Fibroblast of villous mesenchyme (primary cell): ENCODE data around the gene CASP4. TPM values are rescaled to one million over a fixed set of nuclear protein-coding genes. Genes with fewer than 3 reads are reported as not detected.

Experiments used
- DNase-seq: peaks from one replicate; pipeline ENCODE4 v3.0.0-alpha.2; 2010; ENCODE audit warnings: low read depth
- H3K4me3 ChIP-seq: 2 replicates; pipeline ENCODE4 v1.5.1; 2011; ENCODE audit warnings: low read depth, mild to moderate bottlenecking, low read length
- CTCF ChIP-seq: IDR thresholded peaks from 2 replicates; pipeline ENCODE4 v1.5.1; 2012; ENCODE audit warnings: low read depth, mild to moderate bottlenecking, low read length; ENCODE audit not compliant: insufficient read depth
- total RNA-seq: library from RNA; depleted of rRNA; stranded (reverse); fragments of >200 nt; gene quantifications from 2 replicates; pipeline ENCODE4 v1.2.3, GENCODE V29; 2012

CASP4 gene
- total RNA-seq = 87.0 and 133 TPM in 2 replicates

- DNase-seq = peak; percentile 92
- H3K4me3 ChIP-seq = peak within 1 kb of the TSS; percentile 68
- TF ChIP-seq CTCF = no peak
Observed at GRCh38 chr11:104968355-104968855, at the start of gene CASP4. TSS of gene CASP4 (minus strand) at chr11:104968574. CDS start at chr11:104968525, 49 bp downstream.

GRCh38 chr11:105007463-105007862 is 39.1 kb upstream of the CASP4 start:
- no peak overlapping the region for H3K4me3 ChIP-seq
- no peak for TF ChIP-seq CTCF

GRCh38 chr11:105005451-105005845 is 37.1 kb upstream of the CASP4 start:
- no peak for TF ChIP-seq CTCF
- DNase-seq = no peak
- H3K4me3 ChIP-seq = no peak overlapping the region

More at GRCh38 chr11:105007463-105007862, 39.1 kb upstream of the CASP4 start:
- no peak for DNase-seq

- DNase-seq = peak; percentile 55
- H3K4me3 ChIP-seq = no peak overlapping the region
- no peak for TF ChIP-seq CTCF
Observed at GRCh38 chr11:105004021-105004420, 35.6 kb upstream of the CASP4 start.

GRCh38 chr11:105003151-105003550 is 34.8 kb upstream of the CASP4 start:
- no peak for TF ChIP-seq CTCF

GRCh38 chr11:105000797-105001196 is 32.4 kb upstream of the CASP4 start:
- DNase-seq = no peak
- TF ChIP-seq CTCF = peak; percentile 43
- no peak overlapping the region for H3K4me3 ChIP-seq

More at GRCh38 chr11:105003151-105003550, 34.8 kb upstream of the CASP4 start:
- DNase-seq = no peak
- H3K4me3 ChIP-seq = no peak overlapping the region

GRCh38 chr11:105000167-105000566 is 31.8 kb upstream of the CASP4 start:
- H3K4me3 ChIP-seq = no peak overlapping the region
- peak; percentile 17 for TF ChIP-seq CTCF
- DNase-seq = no peak
